Measurements from ENCODE around the gene PSD2.

The PSD2 gene

DNA sequence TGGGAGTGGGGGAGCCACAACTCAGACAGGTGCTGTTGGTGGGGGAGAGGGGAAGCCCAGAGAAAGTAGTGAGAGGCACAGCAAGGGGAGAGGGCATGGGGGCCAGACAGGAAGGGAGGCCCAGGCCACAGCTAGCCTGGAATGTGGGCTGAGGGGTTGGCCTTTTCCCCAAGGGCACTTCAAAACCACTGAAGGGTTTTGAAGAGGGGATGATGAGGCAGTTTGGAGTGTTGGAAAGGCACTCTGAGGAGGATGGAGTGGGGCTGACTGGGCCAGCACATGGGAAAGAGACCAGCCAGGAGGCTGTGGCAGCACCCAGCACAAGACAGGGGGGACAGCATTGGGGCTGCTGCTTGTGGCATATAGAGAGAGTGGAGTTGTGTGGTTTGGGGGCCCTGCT, 3.8 kb downstream of the PSD2 start:
- TF ChIP-seq, protein P1, sequence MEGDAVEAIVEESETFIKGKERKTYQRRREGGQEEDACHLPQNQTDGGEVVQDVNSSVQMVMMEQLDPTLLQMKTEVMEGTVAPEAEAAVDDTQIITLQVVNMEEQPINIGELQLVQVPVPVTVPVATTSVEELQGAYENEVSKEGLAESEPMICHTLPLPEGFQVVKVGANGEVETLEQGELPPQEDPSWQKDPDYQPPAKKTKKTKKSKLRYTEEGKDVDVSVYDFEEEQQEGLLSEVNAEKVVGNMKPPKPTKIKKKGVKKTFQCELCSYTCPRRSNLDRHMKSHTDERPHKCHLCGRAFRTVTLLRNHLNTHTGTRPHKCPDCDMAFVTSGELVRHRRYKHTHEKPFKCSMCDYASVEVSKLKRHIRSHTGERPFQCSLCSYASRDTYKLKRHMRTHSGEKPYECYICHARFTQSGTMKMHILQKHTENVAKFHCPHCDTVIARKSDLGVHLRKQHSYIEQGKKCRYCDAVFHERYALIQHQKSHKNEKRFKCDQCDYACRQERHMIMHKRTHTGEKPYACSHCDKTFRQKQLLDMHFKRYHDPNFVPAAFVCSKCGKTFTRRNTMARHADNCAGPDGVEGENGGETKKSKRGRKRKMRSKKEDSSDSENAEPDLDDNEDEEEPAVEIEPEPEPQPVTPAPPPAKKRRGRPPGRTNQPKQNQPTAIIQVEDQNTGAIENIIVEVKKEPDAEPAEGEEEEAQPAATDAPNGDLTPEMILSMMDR (IDR thresholded peaks at IDR 0.05; ENCODE audit: low read depth, low read length), result no peak
- no peak for DNase-seq (ENCODE audit: low read depth in 2 of 2)
- H3K4me3 ChIP-seq (replicated peaks in 1 of 2; ENCODE audit: low read depth in 2 of 2, low read length in 2 of 2), result no peak overlapping the region

DNA sequence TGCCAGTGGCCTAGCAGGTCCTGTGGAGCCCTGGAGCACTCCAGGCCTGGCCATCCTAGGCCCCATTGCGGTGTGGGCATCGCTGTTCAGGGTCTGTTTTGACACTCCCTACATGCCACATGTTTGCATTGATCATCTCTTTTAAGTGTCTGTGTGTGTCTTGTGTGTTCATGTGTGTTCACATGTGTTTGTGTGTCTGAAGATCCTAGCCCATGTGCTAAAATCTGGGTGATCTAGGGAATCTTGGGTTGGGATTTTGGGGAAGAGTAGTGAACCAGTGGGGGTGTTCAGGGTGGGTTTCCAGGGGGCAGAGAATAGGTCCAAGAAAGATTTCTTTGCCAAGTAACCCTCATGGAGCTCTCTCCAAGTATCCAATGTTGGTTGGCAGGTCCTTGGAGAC, 8.4 kb downstream of the PSD2 start:
- no peak for DNase-seq (ENCODE audit: low read depth in 2 of 2)
- TF ChIP-seq, protein P1 (IDR thresholded peaks at IDR 0.05; ENCODE audit: low read depth, low read length), result no peak
- H3K4me3 ChIP-seq (replicated peaks in 1 of 2; ENCODE audit: low read depth in 2 of 2, low read length in 2 of 2), result no peak overlapping the region

DNA sequence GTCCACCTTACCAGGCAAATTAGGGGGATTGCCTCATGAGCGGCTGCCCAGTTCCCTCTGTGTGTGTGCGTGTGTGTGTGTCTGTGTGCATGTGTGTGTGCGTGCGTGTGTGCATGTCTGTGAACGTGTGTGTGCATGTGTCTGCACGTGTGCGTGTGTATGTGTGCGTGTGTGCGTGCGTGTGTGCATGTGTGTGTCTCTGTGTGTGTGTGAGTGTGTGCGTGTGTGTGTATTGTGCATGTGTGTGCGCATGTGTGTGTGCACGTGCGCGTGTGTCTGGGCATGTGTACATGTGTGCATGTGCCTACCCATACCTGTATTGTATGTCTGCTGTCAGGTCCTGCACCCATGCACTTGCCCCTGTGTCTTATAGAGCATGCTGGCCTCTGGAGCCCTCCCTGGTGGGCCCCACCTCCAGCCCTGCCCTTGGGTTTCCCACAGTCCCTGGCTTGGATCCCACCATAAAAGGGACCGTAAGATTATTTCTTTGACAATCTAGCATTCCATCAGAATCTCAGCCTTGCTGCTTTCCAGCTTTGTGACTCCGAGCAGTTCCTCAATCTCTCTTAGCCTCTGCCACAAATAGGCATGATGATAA, 9.3 kb downstream of the PSD2 start:
- H3K4me3 ChIP-seq (replicated peaks in 1 of 2; ENCODE audit: low read depth in 2 of 2, low read length in 2 of 2), result no peak overlapping the region

DNA sequence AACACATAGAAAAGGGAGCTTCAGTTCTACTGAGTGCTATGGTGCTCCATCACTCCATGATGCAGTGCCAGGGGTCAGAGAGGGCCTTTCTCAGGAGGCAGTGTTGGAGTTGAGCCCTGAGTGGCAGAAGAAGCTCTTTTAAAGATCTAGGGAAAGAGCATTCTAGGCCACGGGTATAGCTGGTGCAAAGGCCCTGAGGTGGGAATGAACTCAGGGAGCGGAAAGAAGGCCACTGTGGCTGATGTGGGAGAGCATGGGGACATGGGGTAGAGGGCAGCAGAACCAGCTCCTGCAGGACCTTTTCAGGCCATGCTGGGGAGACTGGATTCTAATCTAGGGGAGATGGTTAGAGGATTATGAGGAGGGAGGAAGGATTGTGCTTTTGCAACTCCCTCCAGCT, 9.9 kb downstream of the PSD2 start:
- TF ChIP-seq, protein P1 (IDR thresholded peaks at IDR 0.05; ENCODE audit: low read depth, low read length), result no peak
- no peak for DNase-seq (ENCODE audit: low read depth in 2 of 2)
- no peak overlapping the region for H3K4me3 ChIP-seq (replicated peaks in 1 of 2; ENCODE audit: low read depth in 2 of 2, low read length in 2 of 2)

More for the DNA sequence above, 9.3 kb downstream of the PSD2 start:
- TF ChIP-seq, protein P1 (IDR thresholded peaks at IDR 0.05; ENCODE audit: low read depth, low read length), result no peak
- DNase-seq (ENCODE audit: low read depth in 2 of 2), result no peak

DNA sequence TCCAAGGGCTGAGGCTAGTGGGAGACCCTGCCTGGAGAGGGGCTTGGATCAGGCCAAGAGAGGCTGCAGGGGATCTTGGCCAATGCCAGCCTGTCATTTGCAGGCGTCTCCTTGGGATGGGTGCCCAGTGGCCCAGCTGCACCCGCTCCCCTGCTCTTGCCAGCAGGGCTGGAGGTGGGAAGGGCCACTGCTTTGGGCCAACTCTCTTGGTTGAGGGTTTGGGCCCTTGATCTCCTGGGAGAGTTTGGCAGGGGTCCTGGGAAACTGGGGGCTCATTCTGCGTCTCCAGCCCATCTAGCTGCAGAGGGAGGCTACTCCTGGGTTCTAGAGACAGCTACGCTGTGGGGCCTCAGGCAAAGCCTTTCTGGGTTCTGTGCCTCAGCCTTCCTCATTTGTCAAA, 10.5 kb downstream of the PSD2 start:
- no peak overlapping the region for H3K4me3 ChIP-seq (replicated peaks in 1 of 2; ENCODE audit: low read depth in 2 of 2, low read length in 2 of 2)
- no peak for DNase-seq (ENCODE audit: low read depth in 2 of 2)
- TF ChIP-seq, protein P1 (IDR thresholded peaks at IDR 0.05; ENCODE audit: low read depth, low read length), result no peak

DNA sequence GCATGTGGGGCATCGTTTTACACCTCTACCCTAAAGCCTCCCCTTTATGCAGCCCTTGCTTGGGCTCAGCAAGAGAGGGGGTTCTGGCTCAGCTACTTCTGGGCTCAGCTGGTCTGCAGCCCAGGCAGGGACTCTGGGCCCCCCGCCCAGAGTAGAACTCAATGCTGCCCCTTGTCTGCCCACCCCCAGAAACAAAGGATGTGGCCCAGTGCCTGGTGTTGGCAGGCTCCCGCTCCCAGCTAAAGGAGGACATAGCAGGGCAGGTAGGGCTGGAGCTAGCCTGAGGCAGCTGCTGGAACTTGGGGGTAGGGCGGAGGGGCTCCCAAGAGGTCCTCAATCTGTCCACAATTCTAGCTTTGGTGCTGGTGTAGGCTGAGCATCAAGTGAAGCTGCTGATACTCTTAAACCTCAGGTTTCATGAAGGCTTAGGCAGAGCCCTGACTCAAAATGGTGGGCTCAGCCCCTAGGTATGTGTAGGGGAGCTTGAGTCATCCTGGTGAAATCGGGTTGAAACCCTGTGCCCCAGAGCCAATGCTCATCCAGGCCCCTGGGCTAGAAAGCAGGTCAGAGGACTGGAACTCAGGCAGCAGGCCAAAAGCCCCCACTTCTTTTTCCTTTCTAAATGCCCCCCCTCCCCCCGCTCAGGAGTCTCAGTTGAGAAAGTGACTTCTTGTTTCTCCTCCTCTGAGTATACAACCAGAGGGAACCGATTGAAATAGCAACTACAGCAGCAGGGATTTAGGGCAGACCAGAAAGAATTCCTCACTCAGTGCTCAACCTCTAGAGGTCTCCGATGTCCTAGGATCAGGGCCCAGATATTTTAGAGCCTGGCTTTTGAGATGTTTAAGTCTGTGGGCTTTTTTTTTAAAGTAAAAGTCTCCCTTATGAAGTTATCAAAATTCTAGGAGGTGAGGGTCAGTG, 11.4 kb downstream of the PSD2 start:
- H3K4me3 ChIP-seq (replicated peaks in 1 of 2; ENCODE audit: low read depth in 2 of 2, low read length in 2 of 2), result no peak overlapping the region
- DNase-seq (ENCODE audit: low read depth in 2 of 2), result no peak
- TF ChIP-seq, protein P1 (IDR thresholded peaks at IDR 0.05; ENCODE audit: low read depth, low read length), result no peak
